Panc1 (cell line): ENCODE measurements around the gene SASH3.

ENCODE experiments used
- CTCF ChIP-seq: fragments of 450-650 bp; IDR thresholded peaks from 2 replicates; pipeline ENCODE4 v1.5.1; 2017; ENCODE audit warnings: mild to moderate bottlenecking
- POLR2AphosphoS5 ChIP-seq: IDR thresholded peaks from 2 replicates; pipeline ENCODE4 v1.6.1; 2012; ENCODE audit warnings: mild to moderate bottlenecking, low read depth, low read length, moderate library complexity
- REST ChIP-seq, 2 experiments: IDR thresholded peaks; 2 replicates each; pipeline ENCODE4 v1.6.1; 2011 to 2012; ENCODE audit warnings: low read depth in 2 of 2, control low read depth in 1 of 2, low read length in 1 of 2, mild to moderate bottlenecking in 1 of 2, moderate library complexity in 1 of 2; ENCODE audit not compliant: insufficient read depth in 1 of 2
- SIN3A ChIP-seq: IDR thresholded peaks from 2 replicates; pipeline ENCODE4 v1.6.1; 2012; ENCODE audit warnings: low read depth, mild to moderate bottlenecking, low read length, moderate library complexity, borderline replicate concordance; ENCODE audit not compliant: insufficient read depth

GRCh38 chrX:129842510-129843208, 62.9 kb downstream of the SASH3 start:
- TF ChIP-seq CTCF: no peak
- TF ChIP-seq REST (IDR thresholded peaks at IDR 0.05; ENCODE audit: insufficient read depth in 1 of 2, low read depth in 2 of 2, low read length in 1 of 2): no peak
- TF ChIP-seq SIN3A: no peak
- TF ChIP-seq POLR2AphosphoS5: no peak
